Spleen (tissue), 7 donors: ENCODE data around the gene JTB.
"Not testable (repeated sequence)": the region's sequence is repeated elsewhere in the genome, so short reads cannot be mapped to it uniquely, and the experiment has no call there.

ENCODE experiments used
- CTCF ChIP-seq, 11 experiments: fragments of 200-600 bp in 7 of 11; fragments of 450-650 bp in 4 of 11; sonication (generic) in 4 of 11; IDR thresholded peaks in 8 of 11; conservative IDR thresholded peaks in 3 of 11; 1 replicate in 7 of 11; 2 replicates in 4 of 11; pipeline versions ENCODE4 v1.4.0 to v1.8.0; 2016 to 2021; ENCODE audit warnings: antibody characterized with exemption in 11 of 11, inconsistent platforms in 4 of 11, mild to moderate bottlenecking in 1 of 11
- POLR2A ChIP-seq, 3 donors: fragments of 450-650 bp; IDR thresholded peaks; one replicate each; pipeline ENCODE4 v1.5.1; 2017; ENCODE audit warnings: antibody characterized with exemption in 3 of 3, mild to moderate bottlenecking in 1 of 3
- POLR2AphosphoS5 ChIP-seq, 3 donors: sonication (generic); formaldehyde crosslinking; IDR thresholded peaks; one replicate each; pipeline ENCODE4 v1.5.1; 2017; ENCODE audit warnings: antibody characterized with exemption in 3 of 3
- donor health status: DM: no; HTN: no; CAD: no; lungs with moderate emphysema.
- donor health status: DM: no; HTN: no; CAD: no.
- donor health status: DM: no; HTN: no; CAD: no.

DNA sequence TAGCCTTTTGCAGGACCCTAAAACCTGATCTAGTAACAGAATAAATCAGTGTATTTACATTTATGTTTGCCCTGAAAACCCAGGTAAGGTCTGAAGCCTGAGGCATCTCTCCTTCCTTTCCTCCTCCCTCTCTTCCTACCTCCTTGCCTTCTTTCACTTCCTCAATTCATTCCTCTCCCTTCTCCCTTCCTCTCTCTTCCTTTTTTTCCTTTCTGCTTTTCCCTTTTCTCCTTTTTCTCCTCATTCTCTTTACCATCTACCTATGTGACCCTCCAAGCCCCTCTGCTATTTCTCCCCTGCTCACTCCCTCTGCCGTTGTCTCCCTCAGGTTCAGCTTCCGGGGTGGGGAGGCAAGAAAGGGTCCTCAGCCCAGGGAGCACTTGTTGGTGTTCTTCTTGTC is 4.3 kb upstream of the JTB start:
- TF ChIP-seq POLR2AphosphoS5 (IDR thresholded peaks at IDR 0.05); POLR2A (IDR thresholded peaks at IDR 0.05); CTCF (IDR thresholded peaks at IDR 0.05 in 8 of 11, conservative IDR thresholded peaks at IDR 0.05 in 3 of 11): not testable (repeated sequence)
